Esophagus (tissue), 2 donors: Measurements from ENCODE around the gene MAP7. TPM values are rescaled to one million over a fixed set of nuclear protein-coding genes. Genes with fewer than 3 reads are reported as not detected.
"Not testable (repeated sequence)": the region's sequence is repeated elsewhere in the genome, so short reads cannot be mapped to it uniquely, and the experiment has no call there.

Experiments
- H3K27ac ChIP-seq, 2 donors: one replicate each; pipeline ENCODE4 v1.5.1; 2013; ENCODE audit warnings: low read depth in 2 of 2, mild to moderate bottlenecking in 2 of 2, inconsistent platforms in 1 of 2, low read length in 1 of 2, moderate library complexity in 1 of 2
- H3K27me3 ChIP-seq, 2 donors: one replicate each; pipeline ENCODE4 v1.6.1; 2013; ENCODE audit warnings: low read length in 2 of 2, control low read depth in 1 of 2, mild to moderate bottlenecking in 1 of 2; ENCODE audit not compliant: insufficient read depth in 2 of 2, control insufficient read depth in 1 of 2
- H3K36me3 ChIP-seq, 2 donors: one replicate each; pipeline ENCODE4 v1.6.1; 2013; ENCODE audit warnings: low read length in 1 of 2; ENCODE audit not compliant: control insufficient read depth in 2 of 2, insufficient read depth in 2 of 2
- H3K4me1 ChIP-seq, 2 donors: one replicate each; pipeline ENCODE4 v1.6.1; 2013; ENCODE audit warnings: low read length in 1 of 2; ENCODE audit not compliant: control insufficient read depth in 2 of 2, insufficient read depth in 2 of 2
- H3K4me3 ChIP-seq, 2 donors: one replicate each; pipeline ENCODE4 v1.5.1; 2013; ENCODE audit warnings: low read length in 2 of 2, mild to moderate bottlenecking in 2 of 2, low read depth in 1 of 2, moderate library complexity in 1 of 2
- H3K9me3 ChIP-seq, 2 donors: one replicate each; pipeline ENCODE4 v1.6.1; 2013; ENCODE audit warnings: mild to moderate bottlenecking in 2 of 2, low read depth in 1 of 2, low read length in 1 of 2, moderate library complexity in 1 of 2; ENCODE audit not compliant: control insufficient read depth in 2 of 2, insufficient read depth in 1 of 2
- WGBS, 2 donors: extraction: QIAGEN DNeasy Blood & Tissue Kit; methylation state at CpG; one replicate each; pipeline ENCODE4 v1.1.7; 2013; 5-methylcytosine and 5-hydroxymethylcytosine counted together
- polyA plus RNA-seq, 2 donors: library from polyadenylated mRNA; stranded (reverse); fragments of 200-250 nt; gene quantifications; one replicate each; pipeline ENCODE4 v1.2.3, GENCODE V29; 2013
- donor health status: healthy with polysubstance abuse.
- donor health status: Bipolar disorder and iron deficiency.

The MAP7 gene
- polyA plus RNA-seq, 2 donors, result 13.4 to 15.1 TPM

DNA sequence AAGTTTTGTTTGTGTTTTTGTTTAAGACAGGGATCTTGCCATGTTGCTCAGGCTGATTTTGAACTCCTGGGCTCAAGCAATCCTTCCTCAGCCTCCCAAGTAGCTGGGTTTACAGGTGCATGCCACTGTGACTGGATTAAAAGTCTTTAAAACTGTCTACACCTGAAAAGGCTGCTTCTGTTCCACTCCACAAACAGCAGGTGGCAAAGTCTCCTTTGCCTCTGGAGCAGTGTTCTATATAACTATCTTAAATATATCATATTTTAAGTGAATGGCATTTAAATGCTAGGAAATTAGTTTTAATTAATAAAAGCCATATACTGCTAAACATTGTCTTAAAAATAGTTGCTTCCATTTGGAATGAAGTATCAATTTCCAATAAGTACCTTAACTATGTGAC is 171.3 kb downstream of the MAP7 start:
- H3K4me1 ChIP-seq, result no peaks in the 10 kb centered on the region
- H3K36me3 ChIP-seq, result peaks cover 2 to 3% of the 10 kb centered on the region in 2 donors
- H3K4me3 ChIP-seq, result no peak overlapping the region
- H3K27ac ChIP-seq, result no peak overlapping the region
- H3K27me3 ChIP-seq, result no peaks in the 10 kb centered on the region
- H3K9me3 ChIP-seq, result no peaks in the 10 kb centered on the region

DNA sequence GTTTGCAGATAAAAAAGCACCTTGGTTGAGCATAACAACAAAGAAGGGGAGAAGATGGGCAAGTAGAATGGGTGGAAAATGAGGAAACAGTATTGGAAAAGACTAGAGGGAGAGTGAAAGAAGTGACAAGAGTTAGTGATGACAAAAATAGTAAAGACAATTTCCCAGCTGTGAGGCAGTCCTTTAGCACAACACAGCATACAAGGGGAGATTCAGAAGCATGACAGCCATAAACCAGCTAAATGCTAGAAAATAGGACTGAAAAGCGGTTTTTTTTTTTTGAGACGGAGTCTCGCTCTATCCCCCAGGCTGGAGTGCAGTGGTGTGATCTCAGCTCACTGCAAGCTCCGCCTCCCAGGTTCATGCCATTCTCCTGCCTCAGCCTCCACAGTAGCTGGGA is 174.4 kb downstream of the MAP7 start:
- not testable (repeated sequence) for H3K4me3 ChIP-seq, H3K27ac ChIP-seq, H3K9me3 ChIP-seq, H3K27me3 ChIP-seq, H3K4me1 ChIP-seq, H3K36me3 ChIP-seq
- 96% methylated on average over 4 of the region's 4 CpGs for WGBS, 2 donors

DNA sequence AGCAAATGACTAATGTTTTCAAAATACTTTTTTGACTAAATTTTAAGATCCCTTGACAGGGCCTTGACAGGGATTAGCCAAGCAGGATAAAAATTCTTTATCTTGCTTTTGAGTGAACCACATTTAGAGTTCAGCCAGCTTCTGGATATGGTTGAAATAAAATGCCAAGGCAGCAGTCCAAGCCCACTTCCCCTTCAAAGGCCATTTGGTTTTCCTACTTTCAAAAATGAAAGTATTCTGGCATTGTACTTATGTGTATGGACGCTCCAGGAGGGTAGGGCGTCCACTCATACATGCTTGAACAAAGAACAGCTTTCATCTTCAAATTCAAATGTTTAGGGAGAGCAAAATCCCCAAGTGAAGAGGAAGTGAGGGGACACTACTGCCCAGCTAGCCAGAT is 178.3 kb downstream of the MAP7 start:
- H3K27me3 ChIP-seq, result no peaks in the 10 kb centered on the region

DNA sequence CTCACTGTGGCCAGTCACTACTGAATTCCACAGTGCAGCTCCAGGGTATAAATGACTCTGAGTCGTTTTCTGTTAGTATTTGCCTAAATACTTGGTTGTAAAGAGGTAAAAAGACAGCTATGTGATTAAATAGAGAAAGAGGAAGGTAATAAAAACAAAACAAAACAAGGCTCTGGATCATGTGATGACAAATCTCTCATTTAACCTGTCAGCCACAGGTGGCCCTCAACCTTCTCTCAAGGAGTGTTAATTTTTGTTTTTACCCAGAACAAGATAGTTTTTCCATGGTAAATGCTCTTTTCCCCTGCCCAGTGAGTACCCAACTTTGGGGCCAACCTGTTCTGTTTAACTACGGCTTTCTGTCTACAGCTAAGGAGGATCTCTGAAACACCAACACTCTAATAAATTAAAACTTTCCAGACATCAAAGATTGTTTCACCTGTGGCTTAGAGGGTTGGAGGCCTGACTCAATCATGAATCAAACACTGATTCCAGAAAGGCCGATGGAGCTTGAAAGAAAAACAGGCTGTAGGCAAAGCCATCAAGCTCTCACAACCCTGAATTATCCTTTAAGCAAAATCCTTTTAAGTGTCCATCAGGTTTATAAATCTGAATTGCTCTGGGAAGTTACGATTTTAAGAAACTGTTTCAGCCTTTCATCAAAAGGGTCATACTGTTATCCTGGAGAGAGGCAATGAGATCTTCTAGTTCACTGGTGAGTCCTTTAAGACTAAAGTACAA is 179.1 kb downstream of the MAP7 start:
- Histone ChIP-seq H3K9me3 (no peaks in the 10 kb centered on the region), H3K4me3 (no peak overlapping the region), H3K27ac (no peak overlapping the region), H3K4me1 (no peaks in the 10 kb centered on the region), H3K36me3 (no peaks in the 10 kb centered on the region), H3K27me3 (no peaks in the 10 kb centered on the region)
- WGBS, 2 donors, result 75 to 83% methylated on average over 4 of the region's 4 CpGs

More for the DNA sequence above, 178.3 kb downstream of the MAP7 start:
- WGBS, 2 donors, result 58 to 72% methylated on average over 2 of the region's 2 CpGs
- no peaks in the 10 kb centered on the region for H3K4me1 ChIP-seq
- no peaks in the 10 kb centered on the region for H3K9me3 ChIP-seq
- peaks cover 0 to 3% of the 10 kb centered on the region in 2 donors for H3K36me3 ChIP-seq
- H3K4me3 ChIP-seq, result no peak overlapping the region
- no peak overlapping the region for H3K27ac ChIP-seq

DNA sequence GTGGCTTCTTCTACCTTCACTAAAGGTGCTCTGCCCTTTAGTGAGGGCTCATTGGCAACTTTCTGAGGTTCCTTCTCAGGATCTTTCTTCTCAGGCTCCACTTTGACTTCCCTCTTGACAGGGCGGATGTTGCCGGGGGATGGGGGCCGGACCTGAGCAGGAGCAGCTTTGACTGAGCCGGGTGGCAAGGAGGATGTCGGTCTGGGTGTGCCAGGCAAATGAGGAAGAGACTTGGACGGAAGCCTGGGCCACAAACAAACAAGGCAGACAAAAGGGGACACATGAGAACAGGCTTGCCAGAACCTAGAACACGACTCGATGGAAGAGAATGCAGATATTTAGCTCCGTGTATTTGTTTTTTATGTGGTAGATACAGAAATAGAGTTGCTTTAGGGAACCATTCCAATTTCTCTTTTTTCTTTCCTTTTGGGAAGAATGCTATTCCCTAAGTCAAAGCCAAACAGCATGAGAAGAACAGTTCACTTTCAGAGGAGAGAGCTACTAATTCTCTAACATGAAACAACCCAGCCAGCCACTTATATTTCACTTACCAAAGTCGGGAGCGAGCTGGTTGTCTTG is 184.4 kb downstream of the MAP7 start:
- Histone ChIP-seq H3K27ac (no peak overlapping the region), H3K4me1 (no peaks in the 10 kb centered on the region), H3K27me3 (no peaks in the 10 kb centered on the region), H3K36me3 (peaks cover 0 to 9% of the 10 kb centered on the region in 2 donors), H3K9me3 (no peaks in the 10 kb centered on the region), H3K4me3 (no peak overlapping the region)
- 52 to 57% methylated on average over 11 of the region's 11 CpGs for WGBS, 2 donors

DNA sequence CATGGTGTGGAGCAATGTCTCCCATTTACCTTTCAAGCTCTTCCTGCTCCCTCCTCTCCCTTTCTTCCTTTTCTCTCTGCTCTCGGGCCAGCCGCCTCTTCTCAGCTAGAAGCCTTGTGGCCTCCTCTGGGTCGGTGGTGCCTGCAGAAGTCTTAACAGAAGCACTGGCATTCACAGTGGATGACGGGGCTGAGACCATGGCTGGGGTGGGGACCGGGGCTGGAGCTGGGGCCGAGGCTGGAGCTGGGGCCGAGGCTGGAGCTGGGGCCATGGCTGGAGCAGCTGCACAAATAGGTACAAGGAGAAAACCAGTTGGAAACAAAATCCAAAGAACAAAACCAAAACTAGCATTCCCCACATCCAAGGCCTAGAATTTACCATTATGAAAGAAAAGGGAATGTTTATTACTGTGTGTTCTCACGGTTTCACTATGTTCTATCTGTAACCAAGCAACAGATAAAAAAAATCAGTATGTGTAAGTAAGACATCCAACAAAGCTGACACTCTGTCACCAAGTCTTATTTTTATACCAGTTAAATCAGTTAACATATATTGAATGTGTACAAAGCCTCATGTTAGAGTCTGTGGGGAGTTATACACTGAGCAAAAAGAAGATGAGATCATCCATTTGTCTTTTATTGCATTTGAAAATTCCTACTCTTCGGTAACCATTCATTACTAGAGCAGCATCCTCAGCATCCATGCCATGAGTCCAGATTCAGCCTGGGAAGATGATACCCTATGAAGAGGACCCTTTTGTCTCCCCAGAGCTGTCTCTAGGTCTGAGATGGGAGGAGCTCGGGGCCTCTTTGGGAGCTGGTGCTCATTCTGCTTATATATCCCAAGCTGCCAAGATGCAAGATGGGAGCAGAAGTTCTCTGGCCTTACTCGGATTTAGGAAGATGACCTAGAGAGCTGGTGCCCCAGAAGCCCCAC is 187.5 kb downstream of the MAP7 start:
- WGBS, 2 donors, result 90 to 94% methylated on average over 11 of the region's 11 CpGs
- peaks cover 0 to 16% of the 10 kb centered on the region in 2 donors for H3K36me3 ChIP-seq
- H3K27ac ChIP-seq, result no peak overlapping the region
- no peaks in the 10 kb centered on the region for H3K9me3 ChIP-seq
- H3K4me1 ChIP-seq, result no peaks in the 10 kb centered on the region
- no peak overlapping the region for H3K4me3 ChIP-seq
- no peaks in the 10 kb centered on the region for H3K27me3 ChIP-seq

DNA sequence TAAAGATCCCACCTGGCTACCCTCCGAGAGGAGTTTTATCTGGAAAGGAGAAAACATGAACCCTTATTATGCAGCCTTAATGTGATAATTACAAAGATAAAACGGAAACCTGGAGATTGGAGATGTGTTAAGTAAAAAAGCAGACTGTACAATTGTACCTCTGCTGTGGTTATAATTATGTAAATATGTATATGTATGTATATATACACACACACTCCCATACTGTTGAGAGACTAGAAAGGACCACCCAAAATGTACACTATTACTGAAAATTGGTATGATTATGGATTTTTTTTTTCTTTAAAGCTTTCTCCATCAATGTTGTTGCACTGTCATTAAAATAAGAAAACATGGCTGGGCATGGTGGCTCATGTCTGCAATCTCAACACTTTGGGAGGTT is 188.4 kb downstream of the MAP7 start:
- Histone ChIP-seq H3K36me3 (peaks cover 0 to 16% of the 10 kb centered on the region in 2 donors), H3K4me1 (no peaks in the 10 kb centered on the region), H3K27me3 (no peaks in the 10 kb centered on the region), H3K4me3 (no peak overlapping the region), H3K27ac (no peak overlapping the region), H3K9me3 (no peaks in the 10 kb centered on the region)
- 93 to 96% methylated on average over 2 of the region's 2 CpGs for whole genome bisulfite sequencing, 2 donors

DNA sequence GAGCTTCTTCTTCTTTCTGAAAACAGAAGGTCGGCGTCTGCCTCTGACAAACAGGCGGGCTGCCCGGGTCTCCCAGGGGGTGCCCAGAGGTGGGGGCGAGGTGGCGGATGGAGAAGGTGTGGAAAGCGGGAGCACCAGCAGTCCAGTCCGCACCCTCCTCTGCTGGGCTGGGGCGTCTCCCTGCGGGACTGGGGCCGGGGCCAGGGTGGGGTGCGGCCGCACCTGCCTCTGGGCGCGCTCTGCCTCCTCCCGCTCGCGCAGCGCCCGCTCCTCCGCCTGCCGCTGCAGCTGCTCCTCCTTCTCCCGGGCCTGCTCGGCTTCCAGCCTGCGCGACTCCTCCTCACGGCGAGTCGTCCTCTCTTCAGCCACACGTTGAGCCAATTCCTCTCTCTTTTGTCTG is 189.4 kb downstream of the MAP7 start:
- Histone ChIP-seq H3K9me3 (no peaks in the 10 kb centered on the region), H3K27ac (no peak overlapping the region), H3K27me3 (no peaks in the 10 kb centered on the region), H3K4me1 (no peaks in the 10 kb centered on the region), H3K4me3 (no peak overlapping the region), H3K36me3 (peaks cover 0 to 16% of the 10 kb centered on the region in 2 donors)
- WGBS, 2 donors, result 95% methylated on average over 30 of the region's 30 CpGs

DNA sequence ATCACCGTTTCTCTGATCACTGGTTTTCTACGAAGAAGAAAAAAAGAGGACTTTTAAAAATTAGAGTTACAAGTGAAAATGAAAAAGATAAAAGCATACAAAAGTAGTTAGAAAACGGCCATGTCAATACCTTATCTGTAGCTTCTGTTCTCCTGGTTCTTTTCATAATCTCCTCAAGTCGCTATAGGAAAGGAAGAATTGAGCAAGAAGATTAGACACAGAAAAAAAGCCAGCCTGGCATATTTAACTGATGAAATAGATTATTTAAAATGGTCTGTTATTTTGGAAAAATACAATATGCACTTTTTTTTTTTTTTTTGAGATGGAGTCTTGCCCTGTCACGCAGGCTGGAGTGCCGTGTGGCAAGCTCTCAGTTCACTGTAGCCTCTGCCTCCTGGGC is 190.4 kb downstream of the MAP7 start:
- H3K9me3 ChIP-seq, result no peaks in the 10 kb centered on the region
- no peak overlapping the region for H3K27ac ChIP-seq
- H3K27me3 ChIP-seq, result no peaks in the 10 kb centered on the region
- WGBS, 2 donors, result 85% methylated on average over 6 of the region's 6 CpGs
- no peak overlapping the region for H3K4me3 ChIP-seq
- no peaks in the 10 kb centered on the region for H3K4me1 ChIP-seq
- H3K36me3 ChIP-seq, result peaks cover 0 to 16% of the 10 kb centered on the region in 2 donors
